MCF 10A (cell line): Measurements from ENCODE around the gene ALPG. TPM values are rescaled to one million over a fixed set of nuclear protein-coding genes. Genes with fewer than 3 reads are reported as not detected.
A peak's percentile ranks its signal among the peaks of the same experiment; 100 is the strongest.
"Not testable (repeated sequence)": the region's sequence is repeated elsewhere in the genome, so short reads cannot be mapped to it uniquely, and the experiment has no call there.

Experiments used
- BruUV-seq: library from RNA; stranded (reverse); fragments of 400-500 nt; replicated peaks from 2 replicates; lab custom pipeline; 2021; lab: Mats Ljungman, UMichigan
- CTCF ChIA-PET: fragments of 300-600 bp; sonication (Branson Sonifier 250); formaldehyde crosslinking; extraction: SDS; loops from one replicate; lab custom pipeline; 2021; ENCODE audit warnings: antibody characterized with exemption, inconsistent platforms; lab: Yijun Ruan, JAX
- POLR2A ChIA-PET: fragments of 300-600, 350-650 bp; sonication (Branson Sonifier 250); formaldehyde crosslinking; extraction: SDS; loops from one replicate; lab custom pipeline; 2020; ENCODE audit warnings: antibody characterized with exemption, inconsistent platforms; lab: Yijun Ruan, JAX
- DNase-seq: peaks from one replicate; pipeline ENCODE4 v3.0.0-alpha.2; 2018; ENCODE audit not compliant: unreplicated experiment
- H3K27ac Mint-ChIP-seq: one replicate; pipeline ENCODE4 v1.8.0; 2022; ENCODE audit warnings: mild to moderate bottlenecking, low read depth, mixed read lengths; ENCODE audit not compliant: unreplicated experiment
- H3K27me3 Mint-ChIP-seq: one replicate; pipeline ENCODE4 v1.8.0; 2022; ENCODE audit warnings: mixed read lengths; ENCODE audit not compliant: insufficient read depth, unreplicated experiment
- H3K36me3 Mint-ChIP-seq: one replicate; pipeline ENCODE4 v1.8.0; 2022; ENCODE audit warnings: mild to moderate bottlenecking, moderate library complexity, mixed read lengths; ENCODE audit not compliant: insufficient read depth, unreplicated experiment
- H3K4me1 Mint-ChIP-seq: one replicate; pipeline ENCODE4 v1.8.0; 2022; ENCODE audit warnings: mixed read lengths; ENCODE audit not compliant: insufficient read depth, unreplicated experiment
- H3K4me3 Mint-ChIP-seq: one replicate; pipeline ENCODE4 v1.8.0; 2022; ENCODE audit warnings: mild to moderate bottlenecking, moderate library complexity, mixed read lengths; ENCODE audit not compliant: unreplicated experiment
- H3K9me3 Mint-ChIP-seq: one replicate; pipeline ENCODE4 v1.8.0; 2022; ENCODE audit warnings: mixed read lengths; ENCODE audit not compliant: unreplicated experiment
- intact Hi-C: fragments of 100-400 bp; cut with micrococcal nuclease; formaldehyde crosslinking; loops from 2 replicates; pipeline ENCODE4 v1.14.1; 2022
- total RNA-seq: library from RNA; stranded (reverse); gene quantifications from 2 replicates; pipeline ENCODE4 v1.2.3, GENCODE V29; 2022
- TF ChIP-seq, protein P1 (sequence below): fragments of 200-600 bp; IDR thresholded peaks from one replicate; pipeline ENCODE4 v1.8.0; 2022; ENCODE audit warnings: antibody characterized with exemption, mild to moderate bottlenecking; ENCODE audit not compliant: unreplicated experiment

The ALPG gene
- total RNA-seq, 1 experiment from 2014 or later, result not detected

DNA sequence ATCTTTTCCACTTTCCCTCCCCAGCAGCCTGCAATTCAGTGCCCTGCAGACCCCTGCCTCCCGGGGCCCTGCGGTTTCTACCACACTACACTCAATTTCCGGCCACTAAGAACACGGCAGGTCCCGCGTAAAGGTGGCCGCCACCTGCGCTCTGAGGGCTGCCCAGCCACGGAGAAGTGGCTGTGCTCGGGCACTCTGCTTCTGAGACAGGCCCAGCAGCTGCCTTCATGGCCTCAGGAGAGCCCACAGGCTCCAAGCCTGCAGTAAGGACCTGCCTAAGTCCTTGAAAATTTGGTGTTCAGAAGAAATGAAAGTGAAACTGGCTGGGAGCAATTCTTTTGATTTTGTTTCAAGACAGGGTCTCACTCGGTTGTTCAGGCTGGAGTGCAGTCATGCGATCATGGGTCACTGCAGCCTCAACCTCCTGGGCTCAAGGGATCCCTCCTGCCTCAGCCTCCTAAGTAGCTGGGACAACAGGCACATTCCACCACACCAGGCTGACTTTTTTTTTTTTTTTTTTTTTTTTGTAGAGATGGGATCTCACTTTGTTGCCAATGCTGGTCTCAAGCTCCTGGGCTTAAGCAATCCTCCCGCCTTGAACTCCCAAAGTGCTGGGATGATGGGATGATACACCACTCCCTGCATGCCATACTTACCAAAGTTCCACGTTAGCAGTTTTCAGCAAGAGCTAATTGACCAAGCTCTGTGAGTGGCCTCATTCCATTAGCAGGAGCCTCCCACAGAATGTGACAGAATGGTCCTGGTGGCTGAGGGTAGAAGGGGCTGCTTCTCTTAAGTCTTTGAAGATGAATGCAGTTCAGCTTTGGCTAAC lies 42.6 kb upstream of the ALPG start:
- intact Hi-C loops, result no loop called here

GRCh38 chr2:232364806-232365594 lies 41.6 kb upstream of the ALPG start:
- POLR2A ChIA-PET, H3K36me3 Mint-ChIP-seq, BruUV-seq, H3K27me3 Mint-ChIP-seq, H3K4me3 Mint-ChIP-seq, DNase-seq, H3K27ac Mint-ChIP-seq, H3K4me1 Mint-ChIP-seq, H3K9me3 Mint-ChIP-seq: not testable (repeated sequence)
- intact Hi-C loops, result loop anchor here (1.0 kb wide), 1 partner anchor 459 kb away; no protein-coding TSS in a partner anchor
- CTCF ChIA-PET, result interaction anchor here (0.7 to 1.5 kb wide), 2 partner anchors 31 to 38 kb away, joined by 3 to 4 read pairs; no protein-coding TSS in a partner anchor

More for the DNA sequence above, 42.6 kb upstream of the ALPG start:
- Mint-ChIP-seq H3K36me3 (no peaks in the 10 kb centered on the region), H3K9me3 (no peaks in the 10 kb centered on the region), H3K4me3 (no peak overlapping the region), H3K4me1 (no peaks in the 10 kb centered on the region), H3K27ac (no peak overlapping the region), H3K27me3 (no peaks in the 10 kb centered on the region)
- POLR2A ChIA-PET, result no interaction called here
- CTCF ChIA-PET, result interaction anchor here (0.6 to 1.5 kb wide), 4 partner anchors 30 to 224 kb away, joined by 3 to 4 read pairs (median 3); no protein-coding TSS in a partner anchor
- TF ChIP-seq, protein P1, sequence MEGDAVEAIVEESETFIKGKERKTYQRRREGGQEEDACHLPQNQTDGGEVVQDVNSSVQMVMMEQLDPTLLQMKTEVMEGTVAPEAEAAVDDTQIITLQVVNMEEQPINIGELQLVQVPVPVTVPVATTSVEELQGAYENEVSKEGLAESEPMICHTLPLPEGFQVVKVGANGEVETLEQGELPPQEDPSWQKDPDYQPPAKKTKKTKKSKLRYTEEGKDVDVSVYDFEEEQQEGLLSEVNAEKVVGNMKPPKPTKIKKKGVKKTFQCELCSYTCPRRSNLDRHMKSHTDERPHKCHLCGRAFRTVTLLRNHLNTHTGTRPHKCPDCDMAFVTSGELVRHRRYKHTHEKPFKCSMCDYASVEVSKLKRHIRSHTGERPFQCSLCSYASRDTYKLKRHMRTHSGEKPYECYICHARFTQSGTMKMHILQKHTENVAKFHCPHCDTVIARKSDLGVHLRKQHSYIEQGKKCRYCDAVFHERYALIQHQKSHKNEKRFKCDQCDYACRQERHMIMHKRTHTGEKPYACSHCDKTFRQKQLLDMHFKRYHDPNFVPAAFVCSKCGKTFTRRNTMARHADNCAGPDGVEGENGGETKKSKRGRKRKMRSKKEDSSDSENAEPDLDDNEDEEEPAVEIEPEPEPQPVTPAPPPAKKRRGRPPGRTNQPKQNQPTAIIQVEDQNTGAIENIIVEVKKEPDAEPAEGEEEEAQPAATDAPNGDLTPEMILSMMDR, result no peak
- DNase-seq, result no peak
- BruUV-seq, result no TSS peak

GRCh38 chr2:232365621-232366321 lies 40.9 kb upstream of the ALPG start:
- POLR2A ChIA-PET, result no interaction called here
- BruUV-seq, result no TSS peak
- intact Hi-C loops, result loop anchor here (1.0 kb wide), 1 partner anchor 459 kb away; no protein-coding TSS in a partner anchor

DNA sequence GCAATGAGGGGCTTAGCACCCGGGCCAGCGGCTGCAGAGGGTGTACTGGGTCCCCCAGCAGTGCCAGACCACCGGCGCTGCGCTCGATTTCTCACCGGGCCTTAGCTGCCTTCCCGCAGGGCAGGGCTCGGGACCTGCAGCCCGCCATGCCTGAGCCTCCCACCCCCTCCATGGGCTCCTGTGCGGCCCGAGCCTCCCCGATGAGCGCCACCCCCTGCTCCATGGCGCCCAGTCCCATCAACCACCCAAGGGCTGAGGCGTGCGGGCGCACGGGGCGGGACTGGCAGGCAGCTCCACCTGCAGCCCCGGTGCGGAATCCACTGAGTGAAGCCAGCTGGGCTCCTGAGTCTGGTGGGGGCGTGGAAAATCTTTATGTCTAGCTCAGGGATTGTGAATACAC lies 40.2 kb upstream of the ALPG start:
- CTCF ChIA-PET, result interaction anchor here (0.6 to 0.9 kb wide), 4 partner anchors 14 to 869 kb away, joined by 3 read pairs; no protein-coding TSS in a partner anchor
- POLR2A ChIA-PET, H3K27me3 Mint-ChIP-seq, H3K27ac Mint-ChIP-seq, H3K4me3 Mint-ChIP-seq, BruUV-seq, H3K36me3 Mint-ChIP-seq, H3K4me1 Mint-ChIP-seq, DNase-seq, intact Hi-C loops, H3K9me3 Mint-ChIP-seq: not testable (repeated sequence)

More at GRCh38 chr2:232365621-232366321, 40.9 kb upstream of the ALPG start:
- Mint-ChIP-seq H3K4me3 (no peak overlapping the region), H3K9me3 (no peaks in the 10 kb centered on the region), H3K4me1 (no peaks in the 10 kb centered on the region), H3K27me3 (no peaks in the 10 kb centered on the region), H3K36me3 (no peaks in the 10 kb centered on the region), H3K27ac (no peak overlapping the region)
- DNase-seq, result peak; percentile 56
- CTCF ChIA-PET, result interaction anchor here (0.8 to 0.9 kb wide), 2 partner anchors 74 to 870 kb away, joined by 3 read pairs; no protein-coding TSS in a partner anchor
- TF ChIP-seq, protein P1, result peak; percentile 44
